Measurements from ENCODE around the gene SUSD3.

The SUSD3 gene

DNA sequence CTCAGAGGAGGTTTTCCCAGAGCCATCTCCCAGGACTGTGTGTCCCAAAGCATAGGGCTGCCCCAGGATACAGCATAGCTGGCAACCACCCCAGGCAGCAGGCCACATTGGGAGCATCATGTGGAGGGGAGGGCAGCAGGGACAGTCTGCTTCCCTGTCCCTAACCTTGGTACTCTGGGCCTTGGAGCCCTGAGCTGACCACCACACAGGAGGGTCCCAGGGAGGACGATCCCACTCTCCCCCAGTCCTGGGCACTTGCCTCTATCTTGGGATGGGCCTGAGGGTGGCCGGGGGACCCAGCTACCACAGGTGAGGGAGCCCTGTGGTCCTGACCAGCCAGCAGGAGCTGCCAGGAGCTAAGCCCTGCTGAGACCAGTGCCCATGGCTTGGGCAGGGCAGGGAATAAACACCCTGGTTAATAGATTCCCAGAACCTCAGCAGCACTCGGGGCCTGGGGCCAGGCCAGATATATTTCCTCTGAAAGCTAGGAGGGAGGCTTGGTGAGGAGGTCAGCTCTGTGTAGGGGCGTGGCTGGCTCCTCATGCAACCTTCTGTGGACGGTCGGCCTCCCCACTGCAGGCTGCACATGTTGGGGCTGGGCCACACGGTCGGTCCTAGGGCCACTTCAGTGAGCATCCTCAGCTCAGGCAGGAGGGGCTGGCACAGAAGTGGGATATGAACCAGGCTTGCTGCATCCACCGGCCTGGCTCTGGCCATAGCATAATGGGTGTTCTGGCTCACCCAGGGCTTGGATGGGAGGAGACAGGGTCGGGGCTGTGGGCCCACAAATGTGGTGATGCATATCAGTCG lies 71.4 kb downstream of the SUSD3 start:
- TF ChIP-seq ZFX (IDR thresholded peaks at IDR 0.05), result no peak
- H3K27ac ChIP-seq, result 0 out of 2 replicates have a peak overlapping the region, but pooled peaks have one; percentile 94

DNA sequence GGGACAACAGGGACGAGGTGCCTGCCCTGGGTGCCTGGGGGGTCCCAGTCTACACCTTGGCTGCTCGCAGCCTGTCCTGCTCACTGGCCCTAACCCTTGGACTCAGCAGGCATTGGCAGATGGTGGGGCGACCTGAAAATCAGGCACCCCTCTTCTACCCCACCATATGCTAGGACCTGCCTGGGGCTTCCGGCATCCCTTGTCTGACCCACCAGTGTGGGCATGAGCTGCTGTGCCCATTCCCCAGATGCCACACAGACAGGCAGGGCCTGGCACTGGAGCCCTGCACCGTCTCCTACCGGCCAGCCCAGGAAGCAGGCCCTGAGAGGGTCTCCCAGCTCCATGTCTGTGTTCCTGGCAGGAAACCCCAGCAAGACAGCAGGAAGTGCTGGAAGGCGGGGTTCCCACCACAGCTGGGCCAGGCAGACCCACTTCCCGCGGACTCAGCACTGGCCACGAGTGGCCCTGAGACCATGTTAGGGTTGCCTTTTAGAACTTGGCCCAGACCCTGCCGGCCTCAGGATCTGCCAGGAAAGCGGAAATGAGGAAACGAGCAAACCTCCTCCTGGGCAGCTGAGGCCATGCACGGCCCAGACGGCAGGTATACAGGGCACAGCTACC lies 72.5 kb downstream of the SUSD3 start:
- H3K27ac ChIP-seq, result peak overlapping the region; percentile 94
- no peak for TF ChIP-seq ZFX (IDR thresholded peaks at IDR 0.05)
- TF ChIP-seq, protein P1, sequence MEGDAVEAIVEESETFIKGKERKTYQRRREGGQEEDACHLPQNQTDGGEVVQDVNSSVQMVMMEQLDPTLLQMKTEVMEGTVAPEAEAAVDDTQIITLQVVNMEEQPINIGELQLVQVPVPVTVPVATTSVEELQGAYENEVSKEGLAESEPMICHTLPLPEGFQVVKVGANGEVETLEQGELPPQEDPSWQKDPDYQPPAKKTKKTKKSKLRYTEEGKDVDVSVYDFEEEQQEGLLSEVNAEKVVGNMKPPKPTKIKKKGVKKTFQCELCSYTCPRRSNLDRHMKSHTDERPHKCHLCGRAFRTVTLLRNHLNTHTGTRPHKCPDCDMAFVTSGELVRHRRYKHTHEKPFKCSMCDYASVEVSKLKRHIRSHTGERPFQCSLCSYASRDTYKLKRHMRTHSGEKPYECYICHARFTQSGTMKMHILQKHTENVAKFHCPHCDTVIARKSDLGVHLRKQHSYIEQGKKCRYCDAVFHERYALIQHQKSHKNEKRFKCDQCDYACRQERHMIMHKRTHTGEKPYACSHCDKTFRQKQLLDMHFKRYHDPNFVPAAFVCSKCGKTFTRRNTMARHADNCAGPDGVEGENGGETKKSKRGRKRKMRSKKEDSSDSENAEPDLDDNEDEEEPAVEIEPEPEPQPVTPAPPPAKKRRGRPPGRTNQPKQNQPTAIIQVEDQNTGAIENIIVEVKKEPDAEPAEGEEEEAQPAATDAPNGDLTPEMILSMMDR (conservative IDR thresholded peaks at IDR 0.05), result no peak

DNA sequence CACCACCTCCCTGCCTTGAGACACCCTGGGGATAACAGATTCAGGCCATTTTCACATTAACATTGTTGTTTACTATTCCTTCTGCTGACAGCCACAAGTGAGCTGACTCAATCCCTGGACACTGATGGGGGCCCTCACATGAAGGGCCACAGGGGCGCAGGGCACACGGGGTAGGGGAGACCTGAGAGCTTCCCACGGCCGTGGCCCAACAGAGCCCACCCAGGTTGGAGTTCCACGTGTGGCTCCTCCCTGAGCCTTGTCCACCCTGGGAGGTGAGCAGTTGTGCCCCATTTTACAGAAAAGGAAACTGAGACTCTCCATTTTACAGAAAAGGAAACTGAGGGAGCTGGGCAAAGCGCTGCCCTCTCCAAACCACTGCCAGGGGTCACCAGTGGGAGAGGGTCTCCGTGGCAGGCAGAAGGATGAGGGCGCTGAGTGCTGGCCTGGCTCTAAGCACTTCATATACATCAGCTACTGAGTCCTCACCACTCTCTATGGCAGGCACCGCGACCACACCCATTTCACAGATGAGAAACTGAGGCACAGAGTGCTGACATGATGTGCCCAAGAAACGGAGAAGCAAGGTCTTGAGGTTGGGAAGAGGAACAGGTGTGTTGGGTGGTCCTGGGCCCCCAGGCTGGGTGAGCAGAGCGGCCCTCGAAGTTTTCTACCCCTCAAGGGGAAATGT lies 73.2 kb downstream of the SUSD3 start:
- H3K27ac ChIP-seq, result peak overlapping the region; percentile 94
- no peak for TF ChIP-seq ZFX (IDR thresholded peaks at IDR 0.05)
- TF ChIP-seq, protein P1 (conservative IDR thresholded peaks at IDR 0.05), result no peak

DNA sequence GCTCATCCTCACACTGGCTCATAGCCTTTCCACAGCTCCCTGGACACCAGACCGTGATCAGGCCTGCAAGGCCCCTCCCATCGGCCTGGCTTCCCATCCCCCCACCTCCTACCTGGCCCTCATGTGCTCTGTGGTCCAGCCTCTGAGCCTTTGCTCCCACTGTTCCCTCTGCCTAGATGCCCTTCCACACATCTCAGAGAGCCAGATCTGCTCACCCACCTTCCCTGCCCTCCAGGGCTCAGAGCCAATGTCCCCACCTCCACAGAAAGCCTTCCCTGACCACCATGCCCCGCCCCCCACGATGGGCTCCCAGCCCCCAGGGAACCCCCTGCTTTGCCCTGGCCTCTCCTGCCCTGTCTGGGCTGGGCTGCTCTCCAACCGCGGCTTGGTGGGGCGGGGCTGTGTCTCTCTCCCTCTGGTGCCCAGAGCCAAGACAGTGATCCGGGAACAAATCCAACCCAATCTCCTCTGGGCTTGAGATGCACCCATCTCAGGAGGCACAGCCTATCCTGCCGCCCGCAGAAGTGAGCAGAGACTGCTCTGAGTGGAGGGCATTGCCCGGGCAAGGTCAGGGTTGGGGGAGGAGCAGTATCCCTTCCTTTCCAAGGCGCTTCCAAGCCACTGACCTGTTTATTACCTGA lies 73.9 kb downstream of the SUSD3 start:
- peak overlapping the region; percentile 94 for H3K27ac ChIP-seq
- TF ChIP-seq ZFX (IDR thresholded peaks at IDR 0.05), result no peak

DNA sequence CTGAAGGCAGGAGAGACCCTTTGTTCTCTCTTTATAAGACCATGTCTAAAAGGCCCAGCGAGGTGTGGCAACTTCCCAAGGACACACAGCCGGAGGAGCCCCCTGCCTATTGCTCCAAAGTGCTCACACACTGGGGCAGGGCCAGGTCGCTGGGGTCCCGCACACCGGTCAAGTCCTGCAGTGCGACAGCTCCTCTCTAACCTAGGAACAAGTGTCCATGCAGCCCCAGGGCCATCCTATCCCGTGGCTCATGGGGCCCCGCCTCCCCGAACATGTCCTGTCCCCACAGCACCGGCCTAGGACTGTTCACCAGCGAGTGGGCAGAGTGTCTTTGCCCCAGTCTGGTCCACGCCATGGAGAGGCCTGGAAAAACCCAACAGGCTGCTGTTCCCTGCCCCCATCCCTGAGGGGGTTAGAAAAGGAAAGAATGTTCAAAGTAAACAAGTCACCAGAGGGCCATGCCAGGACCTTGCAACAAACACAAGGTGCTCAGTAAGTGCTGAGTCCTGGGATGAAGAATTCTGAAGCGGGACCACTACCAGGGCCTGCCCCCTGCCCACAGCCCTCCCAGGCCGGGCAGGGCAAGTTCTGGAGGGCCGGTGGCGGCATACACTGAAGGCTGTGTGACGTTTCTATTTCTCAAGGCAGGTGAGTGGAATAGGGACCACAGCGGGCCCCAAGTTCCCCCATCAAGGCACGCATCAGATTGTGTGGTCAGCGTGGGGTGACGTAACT lies 74.6 kb downstream of the SUSD3 start:
- peak overlapping the region; percentile 94 for H3K27ac ChIP-seq

DNA sequence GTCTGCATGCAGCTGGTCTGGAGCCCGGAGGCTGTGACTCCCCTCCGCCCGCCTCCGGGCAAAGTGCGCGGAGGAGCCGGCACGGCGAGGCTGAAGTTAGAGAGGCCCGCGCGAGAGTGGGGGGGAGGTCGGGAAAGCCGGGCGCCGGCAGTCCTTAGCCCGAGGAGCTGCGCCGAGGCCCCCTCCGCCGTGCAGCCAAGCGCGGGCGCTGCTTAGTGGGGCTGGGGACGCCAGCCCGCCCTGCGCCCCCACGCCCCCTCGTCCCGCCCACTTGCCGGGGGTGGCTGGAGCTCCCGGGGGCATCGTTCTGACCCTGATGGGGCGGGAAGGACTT lies 75.1 kb downstream of the SUSD3 start:
- TF ChIP-seq ZFX (IDR thresholded peaks at IDR 0.05), result no peak
- TF ChIP-seq, protein P1 (conservative IDR thresholded peaks at IDR 0.05), result no peak
- peak overlapping the region; percentile 94 for H3K27ac ChIP-seq

More for the DNA sequence above, 74.6 kb downstream of the SUSD3 start:
- TF ChIP-seq, protein P1 (conservative IDR thresholded peaks at IDR 0.05), result no peak
- TF ChIP-seq ZFX (IDR thresholded peaks at IDR 0.05), result no peak

DNA sequence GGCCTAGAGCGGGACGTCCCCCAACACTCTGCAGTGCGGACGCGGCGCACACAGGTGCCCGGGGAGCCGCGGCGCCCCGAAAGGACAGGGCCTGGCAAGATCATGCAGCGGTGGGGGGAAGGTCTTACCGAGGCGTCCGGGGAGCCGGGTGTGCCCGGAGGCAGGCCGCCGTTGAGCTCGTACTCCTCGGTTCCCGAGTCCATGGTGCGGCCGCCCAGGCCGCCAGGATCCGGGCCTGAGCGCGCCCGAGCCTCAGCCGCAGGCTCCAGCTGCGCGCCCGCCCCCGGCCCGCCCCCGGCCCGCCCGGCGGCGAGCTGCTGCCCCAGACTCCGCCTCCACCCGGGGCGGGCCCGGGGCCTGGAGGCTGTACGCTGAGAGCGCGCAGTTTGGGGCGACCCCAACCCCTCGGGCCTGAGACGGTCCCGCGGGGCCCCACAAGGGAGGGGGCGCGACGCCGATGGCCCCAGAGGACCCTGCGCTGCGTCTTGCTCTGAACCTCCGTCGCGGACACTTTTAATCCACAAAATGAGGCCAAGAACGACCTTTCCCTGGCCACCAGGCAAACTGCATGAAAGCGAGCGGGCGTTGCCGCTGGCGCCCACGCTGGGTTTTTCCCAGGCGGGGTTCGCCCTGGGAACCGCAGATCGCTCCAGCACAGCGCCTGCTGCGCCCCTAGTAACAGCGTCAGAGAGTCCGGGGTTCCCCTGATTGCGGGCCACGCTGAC lies 75.7 kb downstream of the SUSD3 start, which contains the start of gene NINJ1:
Gene NINJ1, minus strand, starts transcription at position 237 of the 725 bp plus-strand sequence. Its CDS starts 34 bp downstream, at position 203.
- H3K27ac ChIP-seq, result peak within 1 kb of the TSS; percentile 94
- TF ChIP-seq, protein P1 (conservative IDR thresholded peaks at IDR 0.05), result no peak
- TF ChIP-seq ZFX (IDR thresholded peaks at IDR 0.05), result peak; percentile 89; the same call in 1 of the 2 replicates
